A172 (cell line): ENCODE measurements around the gene GHRH. TPM values are rescaled to one million over a fixed set of nuclear protein-coding genes. Genes with fewer than 3 reads are reported as not detected.

Experiments used
- DNase-seq: peaks from one replicate; pipeline ENCODE4 v3.0.0-alpha.2; 2015; ENCODE audit warnings: low spot score
- total RNA-seq: library from RNA; depleted of rRNA; stranded (reverse); fragments of >200 nt; shearing (Covaris generic); gene quantifications from 2 replicates; pipeline ENCODE4 v1.2.3, GENCODE V29; 2014

The GHRH gene
- total RNA-seq, 1 experiment from 2014 or later, result not detected

DNA sequence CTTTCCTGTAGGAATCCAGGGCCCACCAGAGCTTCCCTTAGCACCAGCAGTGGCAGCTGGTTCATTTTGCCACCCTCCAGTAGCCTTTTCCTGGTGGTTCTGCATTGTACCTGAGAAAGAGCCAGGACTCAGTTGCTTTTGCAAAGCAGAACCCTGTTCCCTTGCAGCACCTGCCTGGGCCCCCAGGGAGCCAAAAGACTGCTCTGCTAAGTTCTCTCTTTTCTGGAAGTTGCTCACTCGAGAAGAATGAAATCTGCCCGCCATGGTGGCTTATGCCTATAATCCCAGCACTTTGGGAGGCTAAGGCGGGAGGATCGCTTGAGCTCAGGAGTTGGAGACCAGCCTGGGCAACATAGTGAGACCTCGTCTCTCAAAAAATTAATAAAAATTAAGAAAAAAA lies 24.0 kb downstream of the GHRH start:
- DNase-seq, result no peak

DNA sequence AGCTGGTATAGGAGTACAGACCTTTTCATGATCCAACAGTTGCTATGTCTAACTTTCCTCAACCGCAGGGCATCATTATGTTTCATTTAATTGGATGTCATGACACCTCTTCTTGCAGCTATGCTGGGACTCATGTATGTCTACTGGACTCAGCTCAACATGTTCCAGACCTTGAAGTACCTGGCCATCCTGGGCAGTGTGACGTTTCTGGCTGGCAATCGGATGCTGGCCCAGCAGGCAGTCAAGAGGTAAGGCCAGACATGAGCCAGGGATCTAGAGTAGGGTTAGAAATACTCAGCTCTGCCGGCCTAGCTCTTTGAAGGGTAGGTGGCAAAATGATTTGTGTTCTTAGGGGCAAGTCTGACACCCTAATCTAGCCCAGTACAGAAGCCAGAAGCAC lies 25.2 kb downstream of the GHRH start:
- no peak for DNase-seq

DNA sequence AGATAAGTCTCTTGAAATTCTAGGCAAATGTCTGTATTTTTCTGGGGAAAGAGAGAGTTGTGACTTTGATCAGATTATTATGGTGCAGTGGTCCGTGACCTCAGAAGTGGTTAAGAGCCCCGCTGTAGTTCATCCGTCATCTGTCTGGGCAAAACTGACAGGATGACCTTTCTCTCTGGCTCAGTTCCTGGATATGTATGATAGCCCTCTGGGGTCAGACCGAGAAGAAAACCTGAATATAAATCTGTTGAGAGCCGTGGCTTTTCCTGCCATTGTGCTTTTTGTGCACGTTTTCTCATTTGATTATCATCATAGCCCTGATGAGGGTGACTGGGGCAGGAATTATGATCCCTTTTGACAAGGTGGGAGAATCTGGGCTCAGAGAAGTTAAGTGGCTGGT lies 26.5 kb downstream of the GHRH start:
- DNase-seq, result no peak

DNA sequence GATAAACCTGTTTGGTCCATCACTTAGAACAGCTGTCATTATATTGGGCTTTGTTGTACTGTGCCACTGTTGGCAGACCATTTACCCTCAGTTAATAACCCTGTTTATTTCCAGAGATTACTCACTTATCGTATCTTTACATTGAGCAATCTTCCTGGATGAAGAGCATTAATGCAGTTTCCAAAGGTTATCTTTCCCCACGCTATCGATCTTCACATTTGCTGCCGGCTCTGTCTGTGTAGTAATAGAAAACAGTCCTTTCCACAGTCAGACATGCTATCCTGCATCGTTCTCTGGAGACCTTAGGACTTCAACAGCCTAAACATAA lies 27.4 kb downstream of the GHRH start:
- no peak for DNase-seq

DNA sequence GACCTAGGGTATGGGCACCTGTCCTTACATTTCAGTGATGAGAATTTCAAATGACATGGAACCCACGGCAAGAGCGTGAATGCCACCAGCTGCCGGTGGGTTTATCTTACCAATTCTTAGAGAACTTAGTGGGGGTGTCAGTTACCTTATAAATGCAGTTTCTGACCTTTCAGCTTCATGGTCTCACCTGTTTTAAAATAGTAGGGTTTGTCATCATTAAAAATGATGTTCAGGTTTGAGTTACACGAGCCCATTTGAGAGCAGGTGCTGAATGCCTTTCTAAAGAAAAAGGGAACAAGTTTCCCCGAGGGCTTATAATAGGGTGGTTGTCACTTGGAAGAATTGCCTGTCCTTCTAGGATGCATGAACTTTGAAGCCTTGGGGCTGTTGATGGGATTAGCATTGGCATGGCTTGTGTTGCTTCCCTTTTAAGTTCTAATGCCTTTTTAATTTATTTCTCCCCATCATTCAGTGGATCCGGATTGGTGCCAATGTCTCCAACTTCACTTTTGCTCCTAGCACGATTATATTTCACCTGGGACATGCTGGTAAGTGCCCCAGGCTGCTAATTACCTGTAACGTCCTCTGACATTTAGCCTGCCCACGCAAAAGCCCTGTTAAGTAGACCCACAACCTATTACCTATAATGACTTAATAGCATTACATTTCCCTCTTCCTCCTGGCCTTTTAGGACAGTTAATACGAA lies 27.9 kb downstream of the GHRH start:
- no peak for DNase-seq

DNA sequence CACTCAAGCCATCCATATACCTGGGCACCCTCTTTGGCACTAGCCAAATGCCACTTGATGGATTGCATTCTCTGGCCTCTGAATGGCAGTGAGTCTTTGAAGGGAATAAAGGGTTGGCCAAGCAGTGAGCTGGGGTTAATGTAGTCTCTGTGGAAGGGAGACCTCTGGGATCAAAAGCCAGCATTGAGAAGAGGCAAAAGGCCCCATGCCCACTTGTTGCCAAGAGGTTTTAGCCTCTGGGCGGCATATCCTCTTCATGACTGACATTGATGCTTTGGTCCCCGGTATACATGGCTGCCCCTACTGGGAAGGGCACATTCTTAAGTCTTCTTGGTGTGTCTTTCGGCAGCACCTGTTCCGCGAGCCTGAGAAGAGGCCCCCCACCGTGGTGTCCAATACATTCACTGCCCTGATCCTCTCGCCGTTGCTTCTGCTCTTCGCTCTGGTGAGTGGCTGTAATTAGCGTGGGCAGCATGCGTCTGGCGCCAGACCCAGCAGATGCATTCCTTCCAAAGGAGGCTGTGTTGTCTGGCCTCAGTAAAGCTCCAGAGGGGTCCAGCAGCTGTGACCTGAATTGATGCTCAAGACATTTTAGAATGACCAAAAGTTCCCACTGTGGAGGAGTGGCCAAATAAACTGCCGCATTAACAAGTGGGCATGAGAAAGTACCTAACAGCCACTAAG lies 29.5 kb downstream of the GHRH start:
- no peak for DNase-seq

DNA sequence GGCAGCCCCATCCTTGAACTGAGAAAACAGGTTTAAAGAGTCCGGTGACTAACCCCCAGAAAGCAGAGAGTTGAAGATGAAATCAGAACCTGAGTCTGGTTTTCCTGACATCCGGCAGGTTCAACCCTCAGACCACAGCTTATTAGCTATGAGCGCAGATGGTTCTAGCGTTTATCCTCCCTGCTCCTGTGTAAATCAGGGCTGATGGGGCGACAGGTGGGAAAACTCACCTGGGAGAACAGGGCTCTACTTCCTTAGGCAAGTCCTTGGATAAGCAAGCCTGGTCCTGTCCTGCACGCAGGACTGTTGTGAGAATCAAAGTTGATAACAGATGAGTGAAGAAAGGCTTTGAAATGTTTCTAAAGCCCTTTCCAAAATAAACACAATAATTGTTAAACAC lies 31.4 kb downstream of the GHRH start:
- no peak for DNase-seq

DNA sequence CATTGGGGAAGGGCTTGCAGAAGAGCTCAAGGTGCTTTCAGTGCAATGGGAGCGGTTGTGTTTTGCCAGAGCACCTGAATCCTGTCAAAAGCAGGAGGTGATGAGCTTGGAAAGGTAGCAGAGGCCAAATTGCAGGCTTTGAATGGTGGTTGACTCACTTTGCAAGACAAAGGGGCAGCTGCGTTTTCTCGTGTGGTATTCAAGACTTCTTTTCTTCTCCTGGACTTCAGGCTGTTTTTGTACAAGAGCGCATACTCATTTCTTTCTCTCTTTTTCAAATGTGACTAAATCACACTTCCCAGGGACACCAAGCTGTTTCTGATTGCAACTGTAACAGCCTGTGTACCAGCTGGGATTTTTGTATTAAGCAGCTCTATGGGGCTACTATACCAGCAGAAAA lies 32.3 kb downstream of the GHRH start:
- DNase-seq, result no peak

DNA sequence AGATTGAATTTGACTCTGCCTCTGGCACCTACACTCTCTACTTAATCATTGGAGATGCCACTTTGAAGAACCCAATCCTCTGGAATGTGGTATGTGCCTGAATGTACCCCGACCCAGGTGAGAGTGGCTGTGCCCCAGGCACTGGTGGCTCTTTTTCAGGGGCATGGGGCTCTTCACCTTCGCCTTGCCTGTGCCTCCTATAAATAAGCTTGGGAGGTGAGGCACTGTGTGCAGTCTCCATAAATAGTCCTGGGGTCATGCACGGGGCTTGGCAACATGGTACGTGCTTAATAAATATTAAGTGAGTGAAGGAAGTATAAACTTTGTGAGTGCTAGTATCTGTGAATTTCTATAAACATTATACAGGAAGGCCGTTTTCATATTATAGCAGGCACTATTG lies 33.0 kb downstream of the GHRH start:
- DNase-seq, result no peak

DNA sequence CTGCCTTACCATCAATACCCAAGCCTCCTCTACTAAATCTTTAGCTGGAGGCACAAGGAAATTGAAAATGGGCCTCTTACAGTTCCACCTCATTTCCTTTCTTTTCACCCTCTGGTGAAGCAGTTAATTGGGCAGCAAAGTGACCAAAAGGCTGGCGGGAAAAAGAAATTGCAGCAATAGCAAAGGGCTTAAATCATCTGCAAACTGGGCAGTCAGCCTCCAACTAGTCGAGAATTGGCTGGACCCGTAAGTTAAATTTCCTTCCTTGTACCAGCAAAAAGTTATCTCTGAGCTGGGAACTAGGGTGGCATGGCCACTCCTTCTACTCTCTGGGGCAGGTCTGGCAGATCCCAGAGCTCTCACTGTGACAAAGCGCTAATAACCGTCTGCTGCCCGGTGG lies 33.5 kb downstream of the GHRH start:
- no peak for DNase-seq

DNA sequence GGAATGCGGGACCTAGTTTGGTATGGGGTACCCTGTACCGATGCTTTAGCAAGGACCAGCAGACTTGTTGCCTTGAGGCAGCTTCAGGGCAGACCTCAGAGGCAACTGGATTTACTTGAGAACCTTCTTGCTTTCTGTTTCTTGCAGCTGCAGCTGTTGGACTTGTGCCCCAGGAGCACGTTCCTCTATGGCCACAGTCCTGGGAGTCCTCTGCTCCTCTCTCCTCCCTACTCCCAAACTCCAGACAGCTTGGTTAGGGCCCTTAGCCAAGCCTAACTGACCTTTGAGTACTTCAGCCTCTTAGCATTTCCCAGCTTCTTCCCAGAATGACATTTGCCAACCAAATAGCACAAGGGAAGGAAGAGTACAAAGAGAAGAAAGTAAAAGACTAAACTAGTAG lies 34.7 kb downstream of the GHRH start:
- DNase-seq, result no peak

DNA sequence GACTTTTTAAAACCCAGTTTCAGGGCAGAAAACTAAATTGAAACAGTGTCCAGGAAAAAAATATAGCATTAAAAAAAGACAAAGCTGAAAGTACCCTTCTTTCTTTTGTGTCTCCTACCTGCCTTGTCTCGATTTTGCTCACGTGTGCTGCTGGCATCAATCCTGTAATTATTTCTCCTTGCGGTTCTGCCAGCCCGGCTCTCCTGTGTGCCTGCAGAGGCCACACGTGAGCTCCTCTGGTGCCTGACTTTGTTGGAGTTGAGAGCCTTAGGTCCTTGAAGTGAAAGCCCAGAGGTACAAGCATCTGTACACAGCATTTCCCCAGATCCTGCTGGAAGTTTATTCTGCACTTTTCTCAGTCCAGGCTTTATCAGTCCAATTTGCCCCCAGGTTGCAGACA lies 36.5 kb downstream of the GHRH start:
- DNase-seq, result no peak

DNA sequence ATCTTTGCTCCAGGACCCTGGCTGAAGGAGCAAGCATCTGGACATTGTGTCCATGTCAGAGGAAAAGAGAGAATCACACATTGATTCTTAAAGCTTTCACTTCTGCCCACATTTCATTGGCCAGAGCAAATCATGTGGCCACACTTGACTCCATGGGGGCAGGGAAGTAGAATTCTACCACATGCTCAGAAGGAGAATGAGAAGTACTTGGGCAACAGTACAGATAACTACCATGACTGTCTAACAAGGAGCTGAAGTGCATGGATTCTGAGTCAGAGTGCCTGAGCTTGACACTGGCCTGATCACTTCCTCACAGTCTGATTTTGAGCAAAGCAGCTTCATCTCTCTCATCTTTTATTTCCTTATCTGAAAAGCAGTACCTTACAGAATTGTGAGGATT lies 38.6 kb downstream of the GHRH start:
- peak; percentile 60 for DNase-seq

DNA sequence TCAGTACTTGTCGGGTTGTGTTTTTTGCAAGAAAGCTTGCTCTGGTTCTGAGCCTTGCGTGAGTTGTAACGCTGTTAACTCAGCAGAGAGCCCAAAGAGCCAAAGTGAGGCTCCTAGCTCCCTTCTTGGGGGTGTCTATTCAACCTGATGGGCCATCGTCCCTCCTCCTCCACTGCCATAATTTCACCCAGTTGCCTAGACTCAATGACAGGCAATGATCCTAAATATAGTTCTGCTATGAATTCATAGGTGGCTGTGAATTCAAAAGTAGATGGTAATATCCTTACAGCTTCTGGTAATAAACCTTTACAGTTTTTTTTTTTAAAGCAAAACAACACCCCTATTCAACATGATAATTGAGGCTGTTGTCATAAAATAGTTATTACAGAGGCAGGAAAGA lies 39.5 kb downstream of the GHRH start:
- DNase-seq, result no peak

DNA sequence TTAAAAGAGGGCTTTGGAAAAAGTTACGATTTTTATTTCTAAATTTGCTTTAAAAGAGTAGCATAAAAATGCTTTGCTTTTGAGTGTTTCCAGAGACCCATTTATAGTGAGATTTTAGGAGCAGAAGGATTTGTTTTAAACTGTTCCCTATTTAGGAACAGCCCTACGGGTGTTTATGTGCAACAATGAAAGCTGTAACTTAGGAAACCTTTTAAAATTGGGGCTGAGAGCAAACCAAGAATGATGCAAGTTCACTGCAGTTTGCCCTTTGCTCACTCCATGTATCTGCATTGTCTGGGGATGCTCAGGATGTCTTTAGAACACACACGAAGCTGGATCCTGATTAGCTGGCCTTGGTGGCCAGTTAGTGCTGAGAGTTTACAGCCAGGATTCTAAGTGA lies 40.9 kb downstream of the GHRH start:
- no peak for DNase-seq

DNA sequence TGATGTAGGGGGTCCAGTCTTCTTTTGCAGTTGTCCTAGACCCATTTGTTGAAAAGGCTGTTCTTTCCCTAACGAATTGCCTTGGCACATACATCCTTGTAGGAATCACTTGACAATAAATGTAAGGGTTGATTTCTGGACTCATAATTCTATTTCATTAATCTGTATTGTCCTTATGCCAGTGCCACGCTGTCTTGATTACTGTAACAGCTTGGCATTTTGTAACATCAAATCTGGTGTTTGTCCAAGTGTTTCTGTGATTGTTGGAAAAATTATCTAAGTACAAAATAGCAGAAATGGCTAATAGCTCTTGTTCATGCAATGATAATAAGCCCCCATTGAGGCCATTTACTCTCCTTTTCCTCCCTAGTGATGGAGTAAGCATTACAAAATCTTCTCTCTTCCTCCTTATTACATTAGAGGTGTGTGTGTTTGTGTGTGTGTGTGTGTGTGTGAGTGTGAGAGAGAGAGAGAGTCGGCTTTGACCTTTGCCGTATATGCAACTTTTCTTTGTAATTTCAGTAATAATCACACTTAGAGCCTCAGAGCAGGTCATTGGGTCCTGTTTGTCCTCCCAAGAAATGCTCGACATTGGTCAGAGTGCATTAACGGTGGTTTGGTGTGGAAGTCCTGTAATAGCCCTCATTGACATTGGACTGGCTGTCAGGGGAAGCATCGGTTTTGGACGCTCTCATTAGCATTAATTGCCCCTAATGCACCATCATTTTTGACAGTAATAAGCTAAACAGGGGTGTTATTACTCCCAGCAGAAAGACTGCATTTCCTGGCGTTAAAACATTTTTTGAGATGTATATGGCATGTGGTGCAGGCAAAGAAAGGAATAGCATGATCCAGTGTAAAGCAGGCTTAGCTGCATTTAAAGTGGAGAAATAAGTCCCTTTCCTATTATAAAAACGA lies 41.6 kb downstream of the GHRH start:
- DNase-seq, result no peak

DNA sequence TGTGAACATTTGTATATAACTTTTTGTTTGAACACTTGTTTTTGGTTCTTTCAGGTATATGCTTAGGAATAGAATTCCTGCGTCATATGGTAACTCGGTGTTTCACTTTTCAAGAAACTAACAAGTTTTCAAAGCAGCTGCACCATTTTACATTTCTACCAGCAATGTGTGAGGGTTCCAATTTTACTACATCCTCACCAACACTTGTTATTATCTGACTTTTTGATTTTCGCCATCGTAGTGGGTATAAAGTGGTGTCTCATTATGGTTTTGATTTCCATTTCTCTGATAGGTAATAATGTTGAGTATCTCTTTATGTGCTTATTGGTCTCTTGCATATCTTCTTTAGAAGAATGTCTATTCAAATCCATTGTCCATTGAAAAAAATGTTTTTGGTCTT lies 42.6 kb downstream of the GHRH start:
- no peak for DNase-seq

DNA sequence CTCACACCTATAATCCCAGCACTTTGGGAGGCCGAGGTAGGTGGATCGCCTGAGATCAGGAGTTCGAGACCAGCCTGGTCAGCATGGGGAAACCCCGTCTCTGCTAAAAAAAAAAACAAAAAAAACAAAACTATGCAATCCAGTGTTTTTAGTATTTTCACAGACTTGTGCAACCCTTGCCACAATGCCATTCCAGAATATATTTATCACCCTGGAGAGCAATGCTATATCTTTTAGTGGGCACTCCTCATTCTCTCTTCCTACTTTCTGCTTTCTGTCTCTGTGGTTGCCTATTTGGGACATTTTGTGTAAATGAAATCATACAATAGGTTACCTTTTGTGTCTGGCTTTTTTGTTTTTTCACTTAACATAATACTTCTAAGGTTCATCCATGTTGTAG lies 43.2 kb downstream of the GHRH start:
- DNase-seq, result no peak

DNA sequence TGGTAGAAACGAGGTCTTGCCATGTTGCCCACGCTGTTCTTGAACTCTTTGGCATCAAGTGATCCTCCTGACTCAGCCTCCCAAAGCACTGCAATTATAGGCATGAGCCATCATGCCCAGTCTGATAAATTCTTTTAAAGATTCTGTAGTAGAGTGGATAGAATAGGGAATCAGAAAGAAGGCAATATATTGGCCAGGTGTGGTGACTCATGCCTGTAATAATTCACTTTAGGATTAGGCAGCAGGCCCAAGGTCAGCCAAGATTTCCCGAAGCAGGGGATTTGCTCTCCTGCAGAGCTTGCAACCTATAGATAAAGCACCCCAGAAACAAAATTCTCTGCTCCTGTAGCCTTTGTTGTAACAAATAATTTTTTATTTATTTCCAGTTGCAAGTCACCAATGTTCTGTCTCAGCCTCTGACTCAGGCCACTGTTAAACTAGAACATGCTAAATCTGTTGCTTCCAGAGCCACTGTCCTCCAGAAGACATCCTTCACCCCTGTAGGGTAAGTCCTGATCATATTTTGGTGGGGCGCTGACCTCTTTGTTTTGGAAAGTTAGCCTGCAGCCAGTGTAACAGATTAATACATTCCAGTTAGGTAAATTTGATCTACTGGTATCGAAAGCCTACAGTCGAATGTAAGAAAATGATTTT lies 51.8 kb downstream of the GHRH start:
- DNase-seq, result peak; percentile 52

DNA sequence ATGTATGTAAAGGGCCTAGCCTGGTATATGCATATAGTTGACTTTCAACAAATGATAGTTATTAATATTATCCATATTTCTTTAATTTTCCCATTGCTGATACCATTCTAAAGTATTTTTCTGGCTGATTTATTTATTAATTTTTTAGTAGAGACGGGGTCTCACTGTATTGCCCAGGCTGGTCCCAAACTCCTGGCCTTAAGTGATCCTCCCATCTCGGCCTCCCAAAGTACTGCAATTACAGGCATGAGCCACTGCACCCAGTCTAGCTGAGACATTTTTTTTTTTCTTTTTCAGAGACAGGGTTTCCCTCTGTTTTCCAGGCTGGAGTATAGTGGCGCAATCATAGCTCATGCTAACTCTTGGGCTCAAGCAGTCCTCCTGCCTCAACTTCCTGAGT lies 52.4 kb downstream of the GHRH start:
- DNase-seq, result no peak

DNA sequence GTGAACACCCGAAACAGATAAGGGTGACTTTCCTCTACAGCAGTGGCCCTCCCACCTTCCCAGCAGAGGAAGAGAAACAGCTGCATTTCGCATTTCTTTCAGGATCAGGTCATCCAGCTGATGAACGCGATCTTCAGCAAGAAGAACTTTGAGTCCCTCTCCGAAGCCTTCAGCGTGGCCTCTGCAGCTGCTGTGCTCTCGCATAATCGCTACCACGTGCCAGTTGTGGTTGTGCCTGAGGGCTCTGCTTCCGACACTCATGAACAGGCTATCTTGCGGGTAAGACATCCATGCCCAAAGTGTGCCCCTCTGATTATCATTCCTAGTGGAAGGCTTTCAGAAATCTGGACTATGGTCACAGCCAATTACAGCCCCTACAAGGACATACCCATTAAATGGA lies 54.4 kb downstream of the GHRH start:
- DNase-seq, result no peak

DNA sequence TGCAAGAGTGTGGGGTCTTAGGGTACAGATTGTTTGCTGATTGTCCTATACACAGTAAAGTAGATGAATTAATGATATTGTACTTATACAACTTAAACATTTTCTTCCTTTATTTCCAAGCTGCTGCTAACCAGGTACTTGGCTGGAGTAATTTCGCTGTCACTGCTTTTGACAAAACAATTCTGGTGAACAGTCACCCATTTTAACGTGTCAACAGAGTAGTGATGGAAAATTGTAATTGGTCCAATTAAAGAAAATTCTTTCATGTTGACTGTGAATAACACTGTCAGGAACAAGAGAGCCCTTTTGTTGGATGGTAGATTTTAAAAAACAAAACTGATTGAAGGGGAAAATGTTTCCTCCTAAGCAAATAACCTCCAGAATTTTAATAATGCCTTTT lies 55.8 kb downstream of the GHRH start:
- DNase-seq, result no peak
